H1 (cell line): ENCODE data around the gene ANAPC13. TPM values are rescaled to one million over a fixed set of nuclear protein-coding genes. Genes with fewer than 3 reads are reported as not detected.

Source experiments
- CTCF ChIA-PET: fragments of 300-600 bp; sonication (Branson Sonifier 250); formaldehyde crosslinking; loops from one replicate; lab custom pipeline; 2021; ENCODE audit not compliant: partially characterized antibody; lab: Charles Lee
- POLR2A ChIA-PET: fragments of 300-600 bp; sonication (Branson Sonifier 250); formaldehyde crosslinking; loops from one replicate; lab custom pipeline; 2021; ENCODE audit warnings: inconsistent platforms; ENCODE audit not compliant: partially characterized antibody; lab: Charles Lee
- DNase-seq, 2 experiments: peaks; one replicate each; pipeline versions ENCODE4 v3.0.0 to v3.0.0-alpha.2; 2010 to 2022; ENCODE audit warnings: low spot score in 2 of 2, low read depth in 1 of 2, mixed read lengths in 1 of 2
- FAIRE-seq: peaks from 2 replicates; lab custom pipeline; 2011; peaks lifted over from hg19 to GRCh38; lab: Jason Lieb, UNC
- H2AFZ ChIP-seq: 2 replicates; pipeline ENCODE4 v1.8.1; 2012; ENCODE audit warnings: low read length, inconsistent platforms
- H2AK5ac ChIP-seq: 2 replicates; pipeline ENCODE4 v1.6.1; 2013; ENCODE audit warnings: low read depth, low read length
- H2BK120ac ChIP-seq: replicated peaks from 2 replicates; pipeline ENCODE3; 2013; ENCODE audit warnings: low read depth, low read length, inconsistent platforms
- H2BK12ac ChIP-seq: 2 replicates; pipeline ENCODE4 v1.6.1; 2013; ENCODE audit warnings: low read depth, low read length
- H2BK15ac ChIP-seq: 2 replicates; pipeline ENCODE4 v1.6.1; 2013; ENCODE audit warnings: low read length
- H2BK20ac ChIP-seq: 2 replicates; pipeline ENCODE4 v1.6.1; 2013; ENCODE audit warnings: low read length
- H2BK5ac ChIP-seq: 2 replicates; pipeline ENCODE4 v1.6.1; 2013; ENCODE audit warnings: low read depth, low read length
- H3K14ac ChIP-seq: 2 replicates; pipeline ENCODE4 v1.6.1; 2013; ENCODE audit warnings: inconsistent platforms; ENCODE audit not compliant: insufficient read length
- H3K18ac ChIP-seq: 2 replicates; pipeline ENCODE4 v1.6.1; 2013; ENCODE audit warnings: low read length; ENCODE audit errors: extremely low read depth
- H3K23ac ChIP-seq: 2 replicates; pipeline ENCODE4 v1.6.1; 2013; ENCODE audit warnings: inconsistent platforms; ENCODE audit not compliant: insufficient read length
- H3K23me2 ChIP-seq: 2 replicates; pipeline ENCODE4 v1.6.1; 2013; ENCODE audit warnings: low read depth, low read length
- H3K27ac ChIP-seq: 2 replicates; pipeline ENCODE4 v1.6.1; 2011; ENCODE audit warnings: low read depth, low read length, inconsistent platforms
- H3K27me3 ChIP-seq, 4 experiments: replicated peaks in 1 of 4; 1 replicate in 1 of 4; 2 replicates in 3 of 4; pipeline versions ENCODE4 v1.6.1 to v1.8.1; 2011 to 2013; ENCODE audit warnings: low read length in 3 of 4, mild to moderate bottlenecking in 3 of 4, inconsistent platforms in 2 of 4, mixed read lengths in 2 of 4, moderate library complexity in 1 of 4; ENCODE audit not compliant: control insufficient read depth in 3 of 4, insufficient read depth in 3 of 4; ENCODE audit errors: extremely low read depth in 1 of 4
- H3K36me3 ChIP-seq, 4 experiments: 2 replicates each; pipeline versions ENCODE4 v1.6.1 to v1.8.1; 2011 to 2013; ENCODE audit warnings: mild to moderate bottlenecking in 4 of 4, low read length in 3 of 4, moderate library complexity in 2 of 4, control low read depth in 1 of 4, inconsistent platforms in 1 of 4; ENCODE audit not compliant: insufficient read depth in 4 of 4, control insufficient read depth in 2 of 4
- H3K4ac ChIP-seq: replicated peaks from 2 replicates; pipeline ENCODE3; 2013; ENCODE audit warnings: low read length, low read depth, mixed read lengths, inconsistent platforms; ENCODE audit not compliant: insufficient read length
- H3K4me1 ChIP-seq, 4 experiments: replicated peaks in 1 of 4; 1 replicate in 1 of 4; 2 replicates in 3 of 4; pipeline versions ENCODE4 v1.6.1 to v1.8.1; 2011 to 2013; ENCODE audit warnings: low read length in 3 of 4, inconsistent platforms in 2 of 4, mixed read lengths in 1 of 4; ENCODE audit not compliant: insufficient read depth in 4 of 4, control insufficient read depth in 3 of 4
- H3K4me2 ChIP-seq, 2 experiments: 2 replicates each; pipeline versions ENCODE4 v1.6.1 to v1.8.1; 2011 to 2013; ENCODE audit warnings: low read depth in 2 of 2, low read length in 2 of 2, control low read depth in 1 of 2, inconsistent platforms in 1 of 2, mild to moderate bottlenecking in 1 of 2; ENCODE audit not compliant: insufficient read depth in 1 of 2
- H3K4me3 ChIP-seq, 4 experiments: fragments of 200-600, 300-600 bp in 1 of 4; sonication (generic), shearing (Covaris generic), sonication (Bioruptor Twin) in 1 of 4; 2 replicates each; pipeline versions ENCODE4 v1.5.1 to v1.8.1; 2011 to 2016; ENCODE audit warnings: low read length in 4 of 4, low read depth in 3 of 4, control low read depth in 2 of 4, inconsistent platforms in 2 of 4, mild to moderate bottlenecking in 2 of 4, mixed read lengths in 1 of 4, moderate library complexity in 1 of 4; ENCODE audit not compliant: insufficient read depth in 2 of 4; ENCODE audit errors: extremely low read depth in 1 of 4
- H3K56ac ChIP-seq: replicated peaks from 2 replicates; pipeline ENCODE3; 2013; ENCODE audit warnings: low read depth, mild to moderate bottlenecking, mixed read lengths, low read length, inconsistent platforms; ENCODE audit not compliant: insufficient read length
- H3K79me1 ChIP-seq: 2 replicates; pipeline ENCODE4 v1.6.1; 2013; ENCODE audit warnings: low read depth, low read length, control low read depth
- H3K79me2 ChIP-seq, 2 experiments: 2 replicates each; pipeline versions ENCODE4 v1.6.1 to v1.8.1; 2012 to 2013; ENCODE audit warnings: low read length in 2 of 2, mild to moderate bottlenecking in 2 of 2, inconsistent platforms in 1 of 2; ENCODE audit not compliant: insufficient read depth in 2 of 2, control insufficient read depth in 1 of 2
- H3K9ac ChIP-seq, 4 experiments: replicated peaks in 1 of 4; 1 replicate in 1 of 4; 2 replicates in 3 of 4; pipeline versions ENCODE4 v1.6.1 to v1.8.1; 2011 to 2013; ENCODE audit warnings: low read depth in 3 of 4, low read length in 3 of 4, control low read depth in 2 of 4, mild to moderate bottlenecking in 2 of 4, moderate library complexity in 2 of 4, inconsistent platforms in 1 of 4; ENCODE audit errors: extremely low read depth in 1 of 4
- H3K9me3 ChIP-seq, 2 experiments: 2 replicates each; pipeline versions ENCODE4 v1.6.1 to v1.8.1; 2012 to 2013; ENCODE audit warnings: mild to moderate bottlenecking in 2 of 2, moderate library complexity in 2 of 2, control low read depth in 1 of 2, inconsistent platforms in 1 of 2, low read depth in 1 of 2, low read length in 1 of 2, mixed read lengths in 1 of 2; ENCODE audit not compliant: insufficient read depth in 2 of 2
- H4K20me1 ChIP-seq, 2 experiments: replicated peaks in 1 of 2; 2 replicates each; pipeline versions ENCODE3 to v1.8.1; 2011 to 2013; ENCODE audit warnings: inconsistent platforms in 2 of 2, low read length in 2 of 2, mild to moderate bottlenecking in 1 of 2; ENCODE audit not compliant: insufficient read depth in 2 of 2, control insufficient read depth in 1 of 2
- H4K5ac ChIP-seq: 2 replicates; pipeline ENCODE4 v1.6.1; 2013; ENCODE audit warnings: low read length, low read depth, mixed read lengths, inconsistent platforms; ENCODE audit not compliant: insufficient read length
- H4K8ac ChIP-seq: 2 replicates; pipeline ENCODE4 v1.8.0; 2013; ENCODE audit warnings: mild to moderate bottlenecking, moderate library complexity, low read length, inconsistent platforms; ENCODE audit not compliant: insufficient read depth; ENCODE audit errors: extremely low read depth
- H4K91ac ChIP-seq: replicated peaks from 2 replicates; pipeline ENCODE3; 2013; ENCODE audit warnings: low read length, mixed read lengths, inconsistent platforms; ENCODE audit not compliant: insufficient read length
- BACH1 ChIP-seq: IDR thresholded peaks from 2 replicates; pipeline ENCODE4 v1.6.1; 2012; ENCODE audit warnings: low read length, improper control_type of control experiment
- HDAC6 ChIP-seq: IDR thresholded peaks from one replicate; pipeline ENCODE4 v1.7.1; 2012; ENCODE audit warnings: low read depth, mild to moderate bottlenecking, inconsistent platforms, low read length, moderate library complexity
- JUN ChIP-seq: IDR thresholded peaks from 2 replicates; pipeline ENCODE4 v1.6.1; 2011; ENCODE audit warnings: low read depth, mild to moderate bottlenecking, improper control_type of control experiment, low read length
- WGBS, 2 experiments: shearing (Covaris generic) in 1 of 2; methylation state at CpG; one replicate each; pipeline versions ENCODE4 v1.1.6 to v1.1.7; 2013 to 2015; ENCODE audit warnings: low lambda C conversion rate in 2 of 2, mixed read lengths in 2 of 2, inconsistent platforms in 1 of 2, low coverage in 1 of 2, missing lambda C conversion rate in 1 of 2; ENCODE audit not compliant: insufficient replicate concordance in 2 of 2, insufficient coverage in 1 of 2, insufficient read length in 1 of 2; ENCODE audit errors: extremely low coverage in 1 of 2, missing lambda C conversion rate in 1 of 2; 5-methylcytosine and 5-hydroxymethylcytosine counted together
- polyA plus RNA-seq, 7 experiments: library from polyadenylated mRNA; depleted of rRNA in 3 of 7; stranded (reverse) in 5 of 7; unstranded in 2 of 7; fragments of >200 nt in 5 of 7; fragments of 200-250 nt in 2 of 7; gene quantifications; 1 replicate in 5 of 7; 2 replicates in 1 of 7; 4 replicates in 1 of 7; pipeline versions ENCODE4 v1.2.1 to v1.2.3, GENCODE V29; 2011 to 2013; ENCODE audit warnings: missing spikeins in 2 of 7, mixed read lengths in 2 of 7
- total RNA-seq: library from RNA; stranded (reverse); fragmentation: NEBNext Ultra II Directional; extraction: Animal tissue kit (Norgen Biotek cat#: 25700); gene quantifications from 2 replicates; pipeline ENCODE4 v1.2.1, GENCODE V29; 2021

The ANAPC13 gene
- total and polyA plus RNA-seq, 2 of the 8 experiments (the other 6 are each of a cell fraction or from before 2014, with no cell fraction given), result 33.3 to 34.0 TPM

DNA sequence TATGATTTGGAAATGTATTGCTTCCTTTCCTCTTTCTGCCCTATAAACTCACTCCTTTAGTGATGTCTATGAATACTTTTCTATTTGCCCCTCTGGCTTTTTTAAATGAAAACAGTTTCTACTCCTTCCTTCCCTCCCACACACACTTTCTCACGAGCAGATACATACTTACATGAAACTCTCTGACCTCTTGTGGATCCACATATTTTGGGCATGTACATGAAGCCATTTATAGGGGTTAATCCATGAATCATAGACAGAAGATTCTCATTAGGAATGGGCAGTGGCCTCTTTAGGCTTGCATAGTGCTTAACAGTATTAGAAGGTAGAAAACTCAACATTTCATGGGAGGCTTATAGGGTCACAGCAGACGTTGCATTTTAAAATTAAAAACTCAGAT is 24.8 kb downstream of the ANAPC13 start:
- POLR2A ChIA-PET, result interaction anchor here (1.6 to 1.8 kb wide), 2 partner anchors 54 to 104 kb away, joined by 4 to 5 read pairs; no protein-coding TSS in a partner anchor
- H3K79me2 ChIP-seq, result no peaks in the 10 kb centered on the region
- no peaks in the 10 kb centered on the region for H3K36me3 ChIP-seq
- no peaks in the 10 kb centered on the region for H3K79me1 ChIP-seq
- H4K8ac ChIP-seq, result no peak overlapping the region
- 91% methylated on average over 2 of the region's 2 CpGs; no CpG with 5 or more reads in 1 of the 2 experiments for WGBS, 2 experiments
- no peak overlapping the region for H3K4me2 ChIP-seq
- H3K56ac ChIP-seq, result no peak overlapping the region
- H3K18ac ChIP-seq, result no peak overlapping the region
- no peaks in the 10 kb centered on the region for H3K9me3 ChIP-seq
- CTCF ChIA-PET, result interaction anchor here (1.4 to 2.5 kb wide), 3 partner anchors 12 to 155 kb away, joined by 3 to 5 read pairs (median 4); no protein-coding TSS in a partner anchor
- no peak overlapping the region for H2BK12ac ChIP-seq
- H2BK120ac ChIP-seq, result no peak overlapping the region
- no peak overlapping the region for H2BK20ac ChIP-seq
- H3K23ac ChIP-seq, result no peak overlapping the region
- no peak overlapping the region for H3K4me3 ChIP-seq
- no peak overlapping the region for H2BK15ac ChIP-seq
- no peak overlapping the region for H2AFZ ChIP-seq
- no peak for TF ChIP-seq BACH1
- TF ChIP-seq JUN, result no peak
- TF ChIP-seq HDAC6, result no peak
- TF ChIP-seq, all 59 proteins: peak for 0
- Histone ChIP-seq H4K91ac (no peak overlapping the region), H4K5ac (no peak overlapping the region), H3K27ac (no peak overlapping the region), H4K20me1 (no peaks in the 10 kb centered on the region), H3K4ac (no peak overlapping the region), H3K4me1 (peaks cover 5 to 16% (median 8%) of the 10 kb centered on the region in 4 experiments), H3K14ac (no peak overlapping the region), H3K9ac (no peak overlapping the region), H3K23me2 (no peaks in the 10 kb centered on the region), H2BK5ac (no peak overlapping the region), H2AK5ac (no peak overlapping the region), H3K27me3 (no peaks in the 10 kb centered on the region)
- DNase-seq (no peak), FAIRE-seq (no peak)
